ENCODE results near the gene RBM42. TPM values are rescaled to one million over a fixed set of nuclear protein-coding genes. Genes with fewer than 3 reads are reported as not detected.
"Not testable (repeated sequence)": the region's sequence is repeated elsewhere in the genome, so short reads cannot be mapped to it uniquely, and the experiment has no call there.

RBM42 gene
- total RNA-seq, 4 donors from 2014 or later = 35.0 to 41.7 (median 39.6) TPM

GRCh38 chr19:35595928-35596327, 32.9 kb upstream of the RBM42 start:
- DNase-seq (ENCODE audit: low spot score) = no peak
- no peak for ATAC-seq (ENCODE audit: low FRiP score)
- TF ChIP-seq CTCF (IDR thresholded peaks at IDR 0.05) = no peak

GRCh38 chr19:35596366-35596999, 32.4 kb upstream of the RBM42 start:
- ATAC-seq (ENCODE audit: low FRiP score) = no peak
- no peak for TF ChIP-seq CTCF (IDR thresholded peaks at IDR 0.05)

GRCh38 chr19:35601971-35602370, 26.9 kb upstream of the RBM42 start:
- ATAC-seq (ENCODE audit: low FRiP score) = no peak

More at GRCh38 chr19:35596366-35596999, 32.4 kb upstream of the RBM42 start:
- DNase-seq (ENCODE audit: low spot score) = no peak

GRCh38 chr19:35604436-35604835, 24.4 kb upstream of the RBM42 start:
- DNase-seq (ENCODE audit: low spot score); ATAC-seq (ENCODE audit: low FRiP score): not testable (repeated sequence)

More at GRCh38 chr19:35601971-35602370, 26.9 kb upstream of the RBM42 start:
- no peak for DNase-seq (ENCODE audit: low spot score)
- TF ChIP-seq CTCF (IDR thresholded peaks at IDR 0.05) = no peak

- not testable (repeated sequence) for ATAC-seq (ENCODE audit: low FRiP score); DNase-seq (ENCODE audit: low spot score)
Observed at GRCh38 chr19:35607170-35607569, 21.7 kb upstream of the RBM42 start.

- TF ChIP-seq CTCF (IDR thresholded peaks at IDR 0.05) = no peak
- ATAC-seq (ENCODE audit: low FRiP score) (no peak), DNase-seq (ENCODE audit: low spot score) (no peak)
Observed at GRCh38 chr19:35607661-35608060, 21.2 kb upstream of the RBM42 start.

- DNase-seq (ENCODE audit: low spot score) = no peak
- no peak for TF ChIP-seq CTCF (IDR thresholded peaks at IDR 0.05)
- no peak for ATAC-seq (ENCODE audit: low FRiP score)
Observed at GRCh38 chr19:35608251-35608650, 20.6 kb upstream of the RBM42 start.

GRCh38 chr19:35609851-35610353, 18.9 kb upstream of the RBM42 start:
- DNase-seq (ENCODE audit: low spot score) = no peak
- TF ChIP-seq CTCF (IDR thresholded peaks at IDR 0.05) = no peak
- ATAC-seq (ENCODE audit: low FRiP score) = no peak
